GM18868 (cell line): ENCODE measurements around the gene SMCO3.

Experiments
- ATAC-seq: cut with Tn5 transposase; IDR thresholded peaks from one replicate; pipeline ENCODE4 v1.9.1; 2021; ENCODE audit warnings: mild to moderate bottlenecking, moderate library complexity; ENCODE audit not compliant: unreplicated experiment

SMCO3 gene

DNA sequence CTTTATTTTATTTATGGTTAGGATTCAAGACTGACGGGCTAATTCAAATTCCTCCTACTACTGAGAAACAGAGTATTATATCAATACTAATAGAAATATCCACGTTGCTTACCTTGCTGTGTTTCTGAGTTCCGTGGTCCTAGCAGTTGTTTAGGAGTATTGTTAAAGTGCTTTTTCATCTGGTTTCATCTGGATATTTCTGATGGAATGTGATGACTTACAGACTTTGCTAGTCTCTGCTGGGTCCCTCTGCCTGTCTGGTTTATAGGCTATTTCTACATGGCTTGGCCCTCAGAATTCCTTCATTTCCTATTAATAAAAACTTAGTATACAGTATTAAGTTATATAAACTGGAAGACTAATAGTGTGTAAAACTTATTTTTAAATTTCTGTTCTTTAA lies at the start of gene SMCO3:
Gene SMCO3 (minus strand): TSS at position 169 of the 400 bp plus-strand sequence. CDS start 7,502 bp downstream, outside the sequence.
- ATAC-seq = no peak

GRCh38 chr12:14860490-14860889 lies 46.5 kb upstream of the SMCO3 start:
- ATAC-seq = no peak

GRCh38 chr12:14858513-14858912 lies 44.5 kb upstream of the SMCO3 start:
- no peak for ATAC-seq

GRCh38 chr12:14854586-14855183 lies 40.7 kb upstream of the SMCO3 start:
- peak; percentile 37 for ATAC-seq

GRCh38 chr12:14853961-14854360 lies 40.0 kb upstream of the SMCO3 start:
- ATAC-seq = no peak

- ATAC-seq = no peak
Measured at GRCh38 chr12:14852880-14853279, 38.9 kb upstream of the SMCO3 start.

DNA sequence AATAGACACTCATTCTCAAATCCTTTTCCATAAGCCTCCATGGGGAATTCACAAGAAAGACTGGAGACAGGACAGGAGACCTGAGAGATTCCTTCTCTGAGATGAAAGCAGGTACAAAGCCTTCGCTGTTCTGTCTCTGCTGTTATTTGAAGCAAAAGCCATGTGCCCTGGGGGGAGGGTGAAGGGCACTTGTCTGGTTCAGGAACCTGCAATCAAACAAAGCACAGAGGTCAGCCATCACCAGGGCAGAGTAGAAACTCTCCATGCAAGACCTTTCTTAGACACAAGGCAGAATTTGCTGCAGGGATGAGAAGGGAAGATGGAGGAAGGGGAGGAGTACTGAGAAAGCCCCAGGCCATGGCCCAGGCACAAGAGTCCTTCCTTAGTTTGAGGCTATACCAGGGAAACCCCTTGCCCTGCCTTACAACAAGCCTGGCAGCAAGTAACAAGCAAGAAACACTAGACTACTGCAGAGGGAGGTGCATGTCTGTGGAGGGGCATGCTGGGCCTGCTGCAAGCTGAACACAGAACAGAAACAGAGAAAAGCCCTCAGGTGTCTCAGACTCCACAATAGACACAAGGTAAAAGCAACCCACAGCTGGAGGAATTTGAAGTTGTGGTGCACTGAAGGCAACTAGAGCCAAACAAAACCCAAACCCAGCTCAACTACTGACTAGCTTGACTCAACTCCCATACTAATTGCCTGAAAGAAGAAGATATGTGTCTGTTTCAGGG lies 37.1 kb upstream of the SMCO3 start:
- peak; percentile 82 for ATAC-seq

DNA sequence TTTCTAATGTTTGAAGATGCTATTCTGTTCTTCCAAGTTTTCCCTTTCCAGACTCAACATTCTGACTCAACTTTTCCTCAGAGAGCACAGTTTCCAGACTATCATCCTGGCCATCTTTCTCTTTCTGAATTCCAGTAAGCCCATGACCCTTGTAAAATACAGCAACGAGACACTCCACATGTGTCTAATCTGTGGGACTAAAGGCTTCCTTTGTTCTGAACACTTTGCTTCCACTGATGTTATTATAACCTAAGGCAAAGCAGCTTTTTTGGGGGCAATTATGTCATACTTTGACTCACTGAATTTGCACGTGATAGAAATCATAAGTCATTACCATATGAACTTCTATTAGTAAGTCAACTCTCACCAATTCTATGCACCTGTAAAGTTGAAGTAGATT lies 35.7 kb upstream of the SMCO3 start:
- no peak for ATAC-seq

DNA sequence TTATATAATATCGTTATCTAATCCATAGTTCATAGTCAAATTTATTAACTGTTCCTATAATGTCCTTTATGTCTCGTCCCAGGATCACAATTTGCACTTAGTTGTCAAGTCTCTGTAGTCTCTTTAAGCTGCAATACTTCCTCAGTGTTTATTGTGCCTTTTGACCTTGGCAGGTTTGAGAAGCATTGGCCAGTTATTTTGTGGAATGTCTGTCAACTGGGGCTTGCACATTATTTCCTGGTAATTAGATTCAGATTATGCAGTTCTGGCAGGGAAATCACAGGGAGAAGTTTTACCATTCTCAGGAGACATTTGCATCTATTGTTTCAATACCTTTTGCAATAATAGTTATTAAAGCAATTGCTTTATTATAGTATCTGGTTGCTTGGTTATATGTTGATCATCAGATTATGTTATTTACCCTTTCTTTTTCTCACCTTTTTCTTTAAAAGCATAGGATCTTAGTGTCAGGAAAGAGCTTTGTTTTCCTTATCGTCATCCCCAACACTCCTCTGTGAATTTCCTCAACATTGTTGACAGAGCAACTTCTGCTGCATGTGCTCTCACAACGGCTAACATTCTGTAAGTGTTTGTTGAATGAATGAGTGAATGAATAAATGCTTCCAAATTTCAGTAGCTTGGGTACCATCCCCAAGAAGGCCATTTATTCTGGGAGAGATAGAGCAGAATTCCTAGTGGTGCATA lies 33.0 kb upstream of the SMCO3 start:
- no peak for ATAC-seq

GRCh38 chr12:14846042-14846587 lies 32.1 kb upstream of the SMCO3 start:
- ATAC-seq = no peak

- ATAC-seq = peak; percentile 70
Measured at GRCh38 chr12:14845350-14845750, 31.4 kb upstream of the SMCO3 start.

DNA sequence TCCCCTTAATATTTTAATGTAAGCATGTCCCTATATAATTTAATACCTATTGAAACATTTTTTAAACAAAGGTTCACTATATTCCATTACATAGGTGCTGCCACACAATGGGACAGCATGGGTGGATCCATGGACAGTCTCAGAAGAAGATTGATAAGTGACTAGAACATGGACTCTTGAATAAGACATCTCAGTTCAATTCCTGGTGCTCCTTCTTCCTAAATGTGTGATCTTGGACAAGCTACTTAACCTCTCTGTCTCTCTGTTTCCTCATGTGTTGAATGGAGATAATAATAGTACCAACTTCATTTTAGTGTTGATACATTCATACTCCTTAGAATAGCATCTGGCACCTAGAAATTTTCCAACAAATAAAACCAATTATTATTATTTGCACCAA lies 30.4 kb upstream of the SMCO3 start:
- no peak for ATAC-seq

- ATAC-seq = no peak
Measured at GRCh38 chr12:14843425-14843887, 29.5 kb upstream of the SMCO3 start, which contains the start of gene ART4. TSS of gene ART4 (minus strand) at chr12:14843526. CDS start at chr12:14843113, 413 bp downstream.

GRCh38 chr12:14842315-14842714 lies 28.3 kb upstream of the SMCO3 start:
- no peak for ATAC-seq

DNA sequence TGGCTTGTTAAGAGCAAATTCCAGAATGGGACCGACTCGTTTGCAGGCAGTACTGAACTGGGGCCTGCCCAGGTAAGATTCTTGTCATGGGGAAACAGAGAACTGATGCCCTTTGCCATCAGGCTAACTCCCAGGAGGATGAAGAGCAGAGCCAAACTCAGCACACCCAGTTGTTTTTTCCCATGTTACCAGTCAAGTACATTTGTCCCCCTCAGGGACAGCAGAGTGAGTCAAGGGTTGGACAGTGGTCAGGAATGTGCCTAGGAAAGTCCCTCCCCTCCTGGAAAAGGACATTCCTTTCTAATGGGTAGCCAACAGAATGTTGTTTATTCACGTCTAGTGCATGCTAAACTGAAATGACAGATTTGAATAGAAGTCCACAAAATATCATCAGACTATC lies 27.8 kb upstream of the SMCO3 start:
- ATAC-seq = no peak

- ATAC-seq = no peak
Measured at GRCh38 chr12:14840616-14841015, 26.6 kb upstream of the SMCO3 start.

- no peak for ATAC-seq
Measured at GRCh38 chr12:14839262-14839661, 25.3 kb upstream of the SMCO3 start.

DNA sequence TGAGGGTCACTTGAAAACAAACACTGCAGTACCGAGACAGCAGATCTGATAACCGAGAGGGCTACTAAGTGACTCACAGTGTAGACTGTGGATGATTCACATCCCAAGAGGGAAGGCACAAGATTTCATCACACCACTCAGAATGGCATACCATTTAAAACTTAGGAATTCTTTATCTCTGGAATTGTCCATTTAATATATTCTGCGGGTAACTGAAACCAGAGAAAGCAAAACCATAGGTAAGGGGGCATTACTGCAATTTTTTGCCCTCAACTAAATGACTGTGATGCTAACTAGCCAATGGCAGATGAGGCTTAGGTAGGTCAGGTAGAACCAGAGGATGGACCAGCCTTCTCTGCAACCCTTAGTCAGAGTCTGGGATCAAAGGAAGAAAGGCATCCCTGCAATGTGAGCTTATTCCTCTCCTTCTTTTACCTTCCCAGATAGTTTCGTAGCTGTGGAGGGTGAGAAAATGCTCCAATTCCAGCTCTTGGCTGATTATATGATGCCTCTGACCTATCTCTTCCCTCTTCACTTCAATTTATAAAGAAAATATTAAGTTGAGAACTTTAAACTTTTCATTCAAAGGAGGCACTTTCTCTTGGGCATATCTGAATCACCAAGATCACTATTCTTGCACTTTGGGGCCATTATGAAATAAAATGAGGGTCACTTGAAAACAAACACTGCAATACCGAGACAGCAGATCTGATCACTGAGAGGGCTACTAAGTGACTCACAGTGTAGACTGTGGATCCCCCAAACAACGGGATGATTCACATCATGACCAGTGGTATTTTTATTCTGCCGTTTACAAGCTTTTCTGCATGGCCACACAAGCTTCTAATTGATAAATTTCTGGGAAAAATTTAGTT lies 22.6 kb upstream of the SMCO3 start:
- no peak for ATAC-seq

- no peak for ATAC-seq
Measured at GRCh38 chr12:14834509-14834908, 20.5 kb upstream of the SMCO3 start.

- ATAC-seq = no peak
Measured at GRCh38 chr12:14833952-14834351, 20.0 kb upstream of the SMCO3 start.

DNA sequence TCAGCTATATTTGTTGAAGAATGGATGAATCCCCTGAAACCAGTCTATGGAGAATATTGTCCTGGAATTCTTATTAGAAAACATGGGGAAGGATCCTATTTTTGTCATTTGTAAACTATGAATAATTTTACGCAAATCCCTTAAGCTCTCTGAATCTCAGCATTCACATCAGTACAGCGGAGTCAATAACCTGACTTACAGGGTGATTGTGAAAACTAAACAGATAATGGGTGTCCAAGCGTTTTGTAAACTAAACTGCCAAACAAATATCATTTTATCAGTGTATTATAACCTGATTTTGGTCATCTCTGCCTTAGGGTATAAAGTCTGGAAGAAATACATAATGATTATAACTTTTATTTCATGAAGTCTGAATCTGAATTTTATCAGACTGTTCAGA lies 19.4 kb upstream of the SMCO3 start:
- no peak for ATAC-seq
